ENCODE data around the gene HACL1. TPM values are rescaled to one million over a fixed set of nuclear protein-coding genes. Genes with fewer than 3 reads are reported as not detected.

HACL1 gene
- total RNA-seq, 1 experiment from 2014 or later: 25.5 TPM

DNA sequence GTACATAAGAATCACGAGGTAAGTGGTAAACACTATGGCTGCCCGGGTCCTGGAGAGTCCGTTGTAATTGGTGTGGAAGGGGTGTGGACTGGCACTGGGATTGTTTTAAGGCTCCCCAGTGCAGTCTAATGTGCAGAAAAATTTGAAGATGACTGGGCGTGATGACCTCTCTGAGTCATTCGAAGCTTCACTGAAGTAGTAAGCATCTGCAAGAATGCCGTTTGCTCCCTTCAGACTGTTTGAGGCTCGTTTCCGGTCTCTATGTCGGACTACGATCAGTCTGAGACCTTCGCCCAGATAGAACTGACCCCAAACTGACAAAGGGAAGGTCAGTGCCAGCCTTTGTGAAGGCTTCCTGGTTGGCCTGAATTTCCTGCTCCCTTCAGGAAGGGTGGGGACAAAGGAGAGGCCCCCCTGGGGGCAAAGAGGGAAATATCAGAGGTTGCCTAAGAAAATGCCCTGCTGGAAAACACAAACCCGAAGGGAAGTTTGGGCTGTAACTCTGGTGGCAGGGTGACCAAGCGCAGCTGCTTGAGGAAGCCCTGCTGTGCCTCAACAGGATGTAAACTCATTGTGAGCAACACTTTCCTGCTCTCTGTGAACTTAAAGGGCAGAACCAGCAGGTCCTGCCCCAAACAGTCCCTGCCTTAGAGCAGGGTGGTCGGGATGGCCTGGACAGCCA lies 34.8 kb upstream of the HACL1 start:
- Histone ChIP-seq H3K9ac (ENCODE audit: low read length) (peak overlapping the region; percentile 73), H3K9me2 (replicated peaks; ENCODE audit: low read length) (no peaks in the 10 kb centered on the region), H3K4me3 (ENCODE audit: low read length) (peak overlapping the region; percentile 53), H4K20me1 (ENCODE audit: low read length) (no peaks in the 10 kb centered on the region), H3K9me3 (ENCODE audit: low read length) (no peaks in the 10 kb centered on the region), H3K27me3 (ENCODE audit: low read length) (no peaks in the 10 kb centered on the region), H3K27ac (ENCODE audit: low read length) (peak overlapping the region; percentile 97), H3K4me2 (ENCODE audit: low read length) (peak overlapping the region; percentile 83), H2AFZ (ENCODE audit: low read length) (peak overlapping the region; percentile 89), H3F3A (ENCODE audit: low read length, unreplicated experiment) (peaks cover 14% of the 10 kb centered on the region), H3K79me2 (ENCODE audit: low read length) (no peaks in the 10 kb centered on the region), H3K4me1 (ENCODE audit: insufficient read depth, low read length) (peaks cover 72% of the 10 kb centered on the region), H3K36me3 (ENCODE audit: low read depth, low read length) (no peaks in the 10 kb centered on the region)
- TF ChIP-seq, protein P1, sequence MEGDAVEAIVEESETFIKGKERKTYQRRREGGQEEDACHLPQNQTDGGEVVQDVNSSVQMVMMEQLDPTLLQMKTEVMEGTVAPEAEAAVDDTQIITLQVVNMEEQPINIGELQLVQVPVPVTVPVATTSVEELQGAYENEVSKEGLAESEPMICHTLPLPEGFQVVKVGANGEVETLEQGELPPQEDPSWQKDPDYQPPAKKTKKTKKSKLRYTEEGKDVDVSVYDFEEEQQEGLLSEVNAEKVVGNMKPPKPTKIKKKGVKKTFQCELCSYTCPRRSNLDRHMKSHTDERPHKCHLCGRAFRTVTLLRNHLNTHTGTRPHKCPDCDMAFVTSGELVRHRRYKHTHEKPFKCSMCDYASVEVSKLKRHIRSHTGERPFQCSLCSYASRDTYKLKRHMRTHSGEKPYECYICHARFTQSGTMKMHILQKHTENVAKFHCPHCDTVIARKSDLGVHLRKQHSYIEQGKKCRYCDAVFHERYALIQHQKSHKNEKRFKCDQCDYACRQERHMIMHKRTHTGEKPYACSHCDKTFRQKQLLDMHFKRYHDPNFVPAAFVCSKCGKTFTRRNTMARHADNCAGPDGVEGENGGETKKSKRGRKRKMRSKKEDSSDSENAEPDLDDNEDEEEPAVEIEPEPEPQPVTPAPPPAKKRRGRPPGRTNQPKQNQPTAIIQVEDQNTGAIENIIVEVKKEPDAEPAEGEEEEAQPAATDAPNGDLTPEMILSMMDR (conservative IDR thresholded peaks at IDR 0.05; ENCODE audit: low read depth, low read length): no peak
- TF ChIP-seq EZH2 (IDR thresholded peaks at IDR 0.05; ENCODE audit: low read length, unreplicated experiment): no peak
- TF ChIP-seq EZH2phosphoT487 (IDR thresholded peaks at IDR 0.05; ENCODE audit: borderline replicate concordance, low read length): no peak
- DNase-seq: peak; percentile 93
- intact Hi-C loops (cut with micrococcal nuclease): loop anchor here (1.0 to 10.0 kb wide), 2 partner anchors 10 to 609 kb away; no protein-coding TSS in a partner anchor
- CTCF ChIA-PET: no interaction called here
- POLR2A ChIA-PET (ENCODE audit: unreplicated experiment): interaction anchor here (0.6 kb wide), 2 partner anchors 153 to 567 kb away, joined by 3 to 5 read pairs; no protein-coding TSS in a partner anchor
- no TSS peak for BruUV-seq (replicated peaks)
- ATAC-seq: peak; percentile 67

DNA sequence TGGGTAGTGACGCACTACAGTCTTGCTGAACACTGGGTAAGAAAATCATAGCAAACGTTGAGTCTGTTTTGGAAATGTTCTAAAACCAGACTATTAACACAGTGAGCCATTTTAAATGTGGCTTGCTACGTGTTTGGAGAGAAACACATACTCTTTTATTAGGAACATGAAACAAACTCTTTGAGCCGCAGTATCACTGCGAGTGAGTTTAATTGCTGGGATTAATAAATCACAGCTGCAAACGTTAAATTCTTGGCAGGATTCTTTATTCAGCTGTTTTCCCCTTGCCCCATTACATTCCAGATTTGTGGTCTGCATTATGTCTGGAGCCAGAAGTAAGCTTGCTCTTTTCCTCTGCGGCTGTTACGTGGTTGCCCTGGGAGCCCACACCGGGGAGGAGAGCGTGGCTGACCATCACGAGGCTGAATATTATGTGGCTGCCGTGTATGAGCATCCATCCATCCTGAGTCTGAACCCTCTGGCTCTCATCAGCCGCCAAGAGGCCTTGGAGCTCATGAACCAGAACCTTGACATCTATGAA lies 33.8 kb upstream of the HACL1 start:
- TF ChIP-seq, protein P1 (conservative IDR thresholded peaks at IDR 0.05; ENCODE audit: low read depth, low read length): no peak
- TF ChIP-seq EZH2phosphoT487 (IDR thresholded peaks at IDR 0.05; ENCODE audit: borderline replicate concordance, low read length) (no peak), EZH2 (IDR thresholded peaks at IDR 0.05; ENCODE audit: low read length, unreplicated experiment) (no peak)
- Histone ChIP-seq H3K36me3 (ENCODE audit: low read depth, low read length) (no peaks in the 10 kb centered on the region), H3K9me3 (ENCODE audit: low read length) (no peaks in the 10 kb centered on the region), H2AFZ (ENCODE audit: low read length) (peak overlapping the region; percentile 89; the same call in 1 of the 2 replicates), H4K20me1 (ENCODE audit: low read length) (no peaks in the 10 kb centered on the region), H3K9me2 (replicated peaks; ENCODE audit: low read length) (no peaks in the 10 kb centered on the region), H3K27ac (ENCODE audit: low read length) (peak overlapping the region; percentile 97), H3K79me2 (ENCODE audit: low read length) (no peaks in the 10 kb centered on the region), H3F3A (ENCODE audit: low read length, unreplicated experiment) (peaks cover 19% of the 10 kb centered on the region), H3K9ac (ENCODE audit: low read length) (peak overlapping the region; percentile 73; the same call in 1 of the 2 replicates), H3K4me2 (ENCODE audit: low read length) (peak overlapping the region; percentile 83), H3K4me3 (ENCODE audit: low read length) (no peak overlapping the region), H3K27me3 (ENCODE audit: low read length) (no peaks in the 10 kb centered on the region), H3K4me1 (ENCODE audit: insufficient read depth, low read length) (peaks cover 82% of the 10 kb centered on the region)
- POLR2A ChIA-PET (ENCODE audit: unreplicated experiment): interaction anchor here (0.6 kb wide), 2 partner anchors 11 to 23 kb away, joined by 3 to 8 read pairs; no protein-coding TSS in a partner anchor
- ATAC-seq (no peak), DNase-seq (no peak)
- intact Hi-C loops (cut with micrococcal nuclease): loop anchor here (2.0 to 10.0 kb wide), 2 partner anchors 134 to 610 kb away; no protein-coding TSS in a partner anchor
- CTCF ChIA-PET: interaction anchor here (1.1 kb wide), 1 partner anchor 171 kb away, joined by 3 read pairs; no protein-coding TSS in a partner anchor
- BruUV-seq (replicated peaks): no TSS peak
